Uterine smooth muscle cell (primary cell): ENCODE results near the gene MAP3K14. TPM values are rescaled to one million over a fixed set of nuclear protein-coding genes. Genes with fewer than 3 reads are reported as not detected.

Experiments used
- total RNA-seq: library from RNA; depleted of rRNA; stranded (reverse); fragments of >200 nt; gene quantifications from 2 replicates; pipeline ENCODE4 v1.2.3, GENCODE V29; 2014

MAP3K14 gene
- total RNA-seq, result 2.7 and 2.9 TPM in 2 replicates

DNA sequence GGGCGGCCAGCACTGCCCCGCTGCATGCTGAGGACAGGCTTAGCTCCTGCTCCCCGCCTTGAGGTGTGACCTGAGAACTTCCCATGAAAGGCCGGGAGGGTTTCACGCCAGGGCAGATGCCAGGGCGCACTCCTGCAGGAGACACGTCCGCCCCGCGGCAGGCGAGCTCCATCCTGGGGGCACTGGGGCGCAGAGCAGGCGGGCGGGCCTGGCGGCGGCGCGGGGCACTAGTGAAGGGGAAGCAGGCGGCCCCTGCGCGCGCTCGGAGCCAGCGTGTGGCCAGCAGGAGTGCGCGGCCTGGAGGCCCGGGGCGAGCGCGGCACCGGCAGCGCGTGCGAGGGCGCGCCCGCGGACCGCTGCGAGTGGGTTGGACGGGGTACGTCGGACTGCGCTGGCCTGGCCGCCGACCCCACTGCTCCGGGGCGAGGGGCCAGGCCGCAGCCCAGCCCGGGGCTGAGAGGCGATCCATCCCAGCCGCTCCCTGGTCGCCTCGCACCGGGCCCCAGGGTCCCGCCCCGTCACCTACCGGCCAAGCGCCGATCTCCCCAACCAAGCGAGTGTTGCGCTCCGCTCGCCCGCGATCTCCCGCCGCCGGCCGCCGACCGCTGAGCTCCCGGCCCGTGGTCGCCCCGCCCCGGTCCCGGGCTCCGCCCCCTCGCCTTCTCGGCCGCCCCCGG, at the start of gene MAP3K14:
MAP3K14 (minus strand) TSS at position 587 of the 677 bp plus-strand sequence. CDS start 26,275 bp downstream, outside the sequence.

DNA sequence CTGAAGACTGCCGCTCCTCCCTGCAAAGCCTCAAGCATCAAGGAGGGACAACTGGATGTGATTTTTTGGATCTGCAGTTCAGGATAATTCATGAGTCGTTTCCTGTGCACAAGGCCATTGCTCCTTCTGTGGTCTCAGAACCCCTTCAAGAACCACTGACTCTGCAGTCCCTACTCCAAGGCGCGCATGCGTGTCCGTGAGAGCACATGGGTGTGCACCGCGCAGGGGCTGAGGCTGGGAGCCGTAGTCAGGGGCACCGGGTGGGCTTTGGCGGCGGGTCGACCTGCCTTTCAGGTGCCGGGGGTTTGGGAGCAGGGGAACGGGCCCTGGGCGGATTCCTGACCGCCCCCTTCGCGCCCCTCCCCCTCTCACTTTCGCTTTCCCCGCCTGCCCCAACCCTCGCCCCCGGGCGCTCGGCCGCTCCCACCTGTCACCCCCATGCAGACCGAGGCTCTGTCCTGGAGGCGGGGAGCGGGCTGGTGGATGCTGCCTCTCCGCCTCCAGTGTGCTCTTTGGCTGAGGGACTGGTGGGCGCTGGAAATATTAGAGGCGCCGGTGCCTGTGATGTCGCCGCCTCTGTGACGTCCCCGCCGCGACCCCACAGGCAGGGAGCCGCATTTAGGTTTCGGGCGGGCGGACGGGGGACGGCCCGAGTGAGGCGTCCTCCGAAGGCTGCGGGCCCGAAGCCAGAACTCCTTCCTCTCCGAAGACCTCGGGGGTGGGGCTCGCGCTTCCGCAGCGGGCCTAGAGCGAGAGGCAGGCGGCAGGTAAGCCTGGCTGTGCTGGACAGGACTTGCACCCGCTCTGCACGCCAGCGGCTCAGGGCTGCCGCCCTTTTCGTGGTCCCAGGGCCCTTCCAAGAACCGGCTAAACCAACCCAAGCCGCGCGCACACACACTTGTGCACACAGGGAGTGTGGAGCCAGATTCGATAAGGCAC, 55.0 kb downstream of the MAP3K14 start, which contains the start of gene SPATA32:
SPATA32 (minus strand) TSS at position 518 of the 939 bp plus-strand sequence; CDS start at position 440, 78 bp downstream.

DNA sequence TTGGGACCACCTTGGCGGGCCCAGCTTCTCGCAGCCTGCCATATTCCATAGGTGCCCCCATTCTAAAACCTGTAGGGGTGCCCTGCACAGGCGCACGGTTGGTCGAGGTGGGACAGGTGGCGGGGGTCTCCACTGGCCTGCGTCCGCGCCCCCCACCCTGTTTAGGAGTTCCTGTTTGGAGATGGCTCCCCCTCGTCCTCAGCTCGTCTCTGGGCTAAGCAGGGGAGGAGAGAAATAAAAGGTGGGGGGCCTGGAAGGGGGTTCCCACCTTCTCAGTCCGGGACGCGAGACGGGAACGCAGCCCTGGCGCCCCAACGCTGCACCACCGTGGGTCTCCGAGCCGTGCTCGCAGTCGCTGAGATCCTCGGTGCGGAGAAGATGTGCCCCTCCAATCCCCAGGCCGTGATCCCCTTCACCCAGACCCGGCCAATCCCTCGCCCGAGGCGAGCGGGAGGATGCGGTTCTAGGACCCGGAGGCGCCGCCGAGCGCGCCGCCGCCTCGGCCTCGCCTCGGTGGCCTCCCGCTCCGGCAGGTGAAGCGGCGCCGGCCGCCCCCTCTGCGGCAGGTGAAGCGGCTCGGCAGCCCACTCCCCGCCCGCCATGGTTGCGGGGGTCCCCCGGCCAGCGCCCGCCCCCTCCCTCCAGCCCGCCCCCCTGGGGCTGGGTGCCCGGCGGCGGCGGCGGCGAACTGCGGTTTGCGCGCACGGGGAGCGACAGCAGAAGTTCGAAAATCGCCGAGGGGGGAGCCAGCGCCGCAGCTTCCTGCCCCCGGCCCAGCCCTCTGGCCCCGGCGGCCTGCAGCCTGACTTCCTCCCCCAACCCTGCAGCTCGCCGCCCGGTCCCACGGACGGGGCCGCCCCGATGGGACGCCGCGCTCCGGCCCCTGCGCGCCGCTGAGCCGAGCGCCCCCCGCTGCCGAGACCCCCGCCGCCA, 95.5 kb downstream of the MAP3K14 start, which contains the start of gene FMNL1:
FMNL1 (plus strand) TSS at position 805 of the 933 bp plus-strand sequence. CDS start 240 bp downstream, outside the sequence.

Other genes starting within 250 kb of the MAP3K14 start
- 21.0 and 23.0 TPM in 2 replicates for gene PLCD3, start 184.5 kb downstream of the MAP3K14 start, total RNA-seq
- 3.9 and 7.5 TPM in 2 replicates for gene ACBD4, start 181.3 kb downstream of the MAP3K14 start, total RNA-seq
- 7.9 and 8.7 TPM in 2 replicates for gene HEXIM1, start 168.5 kb downstream of the MAP3K14 start, total RNA-seq
- 7.6 and 9.6 TPM in 2 replicates for gene HEXIM2, start 155.1 kb downstream of the MAP3K14 start, total RNA-seq
- 2.2 and 3.9 TPM in 2 replicates for gene FMNL1, start 95.1 kb downstream of the MAP3K14 start, total RNA-seq
- 0.12 TPM in 1 of 2 replicates, not detected in the other for gene SPATA32, start 54.9 kb downstream of the MAP3K14 start, total RNA-seq
- 4.1 and 6.4 TPM in 2 replicates for gene ARHGAP27, start 115.8 kb upstream of the MAP3K14 start, total RNA-seq
- 21.0 and 24.7 TPM in 2 replicates for gene PLEKHM1, start 173.7 kb upstream of the MAP3K14 start, total RNA-seq